Suprapubic skin (tissue), 4 donors: ENCODE measurements around the gene CCDC110. TPM values are rescaled to one million over a fixed set of nuclear protein-coding genes. Genes with fewer than 3 reads are reported as not detected.
A peak's percentile ranks its signal among the peaks of the same experiment; 100 is the strongest.

Experiments used
- DNase-seq, 2 donors: peaks; one replicate each; pipeline ENCODE4 v3.0.0-alpha.2; 2019; ENCODE audit warnings: low spot score in 2 of 2
- H3K27ac ChIP-seq: fragments of 200-600 bp; sonication (generic); one replicate; pipeline ENCODE4 v1.5.1; 2019
- H3K27me3 ChIP-seq: fragments of 200-600 bp; sonication (generic); one replicate; pipeline ENCODE4 v1.5.1; 2019
- H3K36me3 ChIP-seq: fragments of 200-600 bp; sonication (generic); one replicate; pipeline ENCODE4 v1.5.1; 2019
- H3K4me1 ChIP-seq: fragments of 200-600 bp; sonication (generic); one replicate; pipeline ENCODE4 v1.5.1; 2019
- H3K4me3 ChIP-seq: fragments of 200-600 bp; sonication (generic); one replicate; pipeline ENCODE4 v1.5.1; 2019; ENCODE audit warnings: mild to moderate bottlenecking
- H3K9me3 ChIP-seq: fragments of 200-600 bp; sonication (generic); one replicate; pipeline ENCODE4 v1.5.1; 2019
- CTCF ChIP-seq, 2 donors: fragments of 200-600 bp in 1 of 2; fragments of 450-650 bp in 1 of 2; sonication (generic) in 1 of 2; IDR thresholded peaks; one replicate each; pipeline ENCODE4 v1.5.1; 2016 to 2019; ENCODE audit warnings: antibody characterized with exemption in 2 of 2, mild to moderate bottlenecking in 1 of 2, moderate library complexity in 1 of 2
- EP300 ChIP-seq: sonication (generic); formaldehyde crosslinking; IDR thresholded peaks from one replicate; pipeline ENCODE4 v1.6.1; 2017; ENCODE audit warnings: antibody characterized with exemption
- POLR2A ChIP-seq, 2 donors: fragments of 450-650 bp; IDR thresholded peaks; one replicate each; pipeline ENCODE4 v1.6.1; 2017; ENCODE audit warnings: antibody characterized with exemption in 2 of 2, mild to moderate bottlenecking in 2 of 2, moderate library complexity in 2 of 2
- POLR2AphosphoS5 ChIP-seq, 3 donors: sonication (generic); formaldehyde crosslinking; IDR thresholded peaks; one replicate each; pipeline ENCODE4 v1.6.1; 2017; ENCODE audit warnings: antibody characterized with exemption in 3 of 3
- WGBS: methylation state at CpG from one replicate; pipeline ENCODE4 v1.1.5; 2018; 5-methylcytosine and 5-hydroxymethylcytosine counted together
- total RNA-seq, 4 donors: library from RNA; depleted of rRNA; stranded (reverse); fragments of >200 nt; gene quantifications; one replicate each; pipeline ENCODE4 v1.1.0, GENCODE V29; 2016

CCDC110 gene
- total RNA-seq, 4 donors from 2014 or later, result 0.60 to 1.5 (median 0.97) TPM; not detected in 1

GRCh38 chr4:185398618-185399017, 72.9 kb downstream of the CCDC110 start:
- H3K27ac ChIP-seq, result no peak overlapping the region

GRCh38 chr4:185396724-185397385, 74.7 kb downstream of the CCDC110 start, which contains the start of gene ANKRD37:
ANKRD37 (plus strand) TSS chr4:185396841; CDS start chr4:185396924, 83 bp downstream.
- TF ChIP-seq POLR2AphosphoS5 (IDR thresholded peaks at IDR 0.05) (no peak), POLR2A (IDR thresholded peaks at IDR 0.05) (no peak), CTCF (IDR thresholded peaks at IDR 0.05) (no peak), EP300 (no peak)
- 9% methylated on average over 4 of the region's 38 CpGs for WGBS

More at GRCh38 chr4:185398618-185399017, 72.9 kb downstream of the CCDC110 start:
- Histone ChIP-seq H3K36me3 (peaks cover 33% of the 10 kb centered on the region), H3K27me3 (no peaks in the 10 kb centered on the region), H3K9me3 (no peaks in the 10 kb centered on the region), H3K4me1 (peaks cover 43% of the 10 kb centered on the region), H3K4me3 (no peak overlapping the region)
- no peak for TF ChIP-seq POLR2AphosphoS5 (IDR thresholded peaks at IDR 0.05)
- TF ChIP-seq EP300, result no peak
- TF ChIP-seq POLR2A (IDR thresholded peaks at IDR 0.05), result no peak
- no peak for TF ChIP-seq CTCF (IDR thresholded peaks at IDR 0.05)
- no peak for DNase-seq
- WGBS, result 13% methylated on average over 2 of the region's 2 CpGs

GRCh38 chr4:185395956-185396723, 75.4 kb downstream of the CCDC110 start:
- TF ChIP-seq POLR2A (IDR thresholded peaks at IDR 0.05), result peak; percentile 29 to 64
- TF ChIP-seq CTCF (IDR thresholded peaks at IDR 0.05), result no peak
- peak in 2 of 3 donors; percentile 40 to 87 for TF ChIP-seq POLR2AphosphoS5 (IDR thresholded peaks at IDR 0.05)
- Histone ChIP-seq H3K27ac (peak overlapping the region; percentile 99), H3K4me3 (peak overlapping the region; percentile 87), H3K36me3 (peaks cover 10% of the 10 kb centered on the region), H3K9me3 (no peaks in the 10 kb centered on the region), H3K4me1 (peaks cover 43% of the 10 kb centered on the region), H3K27me3 (no peaks in the 10 kb centered on the region)
- WGBS, result under 1% methylated on average over 37 of the region's 98 CpGs
- DNase-seq, result peak; percentile 97 to 98

More at GRCh38 chr4:185396724-185397385, 74.7 kb downstream of the CCDC110 start, which contains the start of gene ANKRD37:
- Histone ChIP-seq H3K4me1 (peaks cover 43% of the 10 kb centered on the region), H3K4me3 (peak within 1 kb of the TSS; percentile 87), H3K27ac (peak within 1 kb of the TSS; percentile 99), H3K36me3 (peaks cover 18% of the 10 kb centered on the region), H3K27me3 (no peaks in the 10 kb centered on the region), H3K9me3 (no peaks in the 10 kb centered on the region)
- DNase-seq, result peak in 1 of 2 donors; percentile 76

- DNase-seq, result no peak
- Histone ChIP-seq H3K36me3 (peaks cover 3% of the 10 kb centered on the region), H3K27me3 (no peaks in the 10 kb centered on the region), H3K4me3 (peak within 1 kb of the TSS; percentile 87), H3K4me1 (peaks cover 43% of the 10 kb centered on the region), H3K27ac (peak within 1 kb of the TSS; percentile 99), H3K9me3 (no peaks in the 10 kb centered on the region)
- TF ChIP-seq EP300 (no peak), CTCF (IDR thresholded peaks at IDR 0.05) (no peak), POLR2AphosphoS5 (IDR thresholded peaks at IDR 0.05) (no peak), POLR2A (IDR thresholded peaks at IDR 0.05) (no peak)
- WGBS, result 4% methylated on average over 12 of the region's 12 CpGs
Measured at GRCh38 chr4:185395238-185395955, 76.1 kb downstream of the CCDC110 start, which contains the start of gene LRP2BP. LRP2BP (minus strand) TSS chr4:185395924; CDS start chr4:185378186, 17,738 bp downstream.

Other genes with a start within 250 kb of the CCDC110 start
- 1 to 10 TPM in 3 of 4 donors, under 1 TPM in 1; 0.60 to 3.1 (median 1.3) TPM for gene LRP2BP, start 75.8 kb downstream of the CCDC110 start, total RNA-seq
- 10 to 100 TPM in 2 of 4 donors, 1 to 10 TPM in 2; 8.0 to 20.4 (median 10.9) TPM for gene ANKRD37, start 74.9 kb downstream of the CCDC110 start, total RNA-seq
- gene UFSP2, start 45.8 kb downstream of the CCDC110 start, total RNA-seq, result 10 to 100 TPM; 20.6 to 35.7 (median 28.7) TPM
- gene PDLIM3, start 63.8 kb upstream of the CCDC110 start, total RNA-seq, result 10 to 100 TPM; 13.9 to 31.4 (median 23.1) TPM